DMS153 treated with DMSO at 0.1 percent for 48 hours (cell line): ENCODE results near the gene KCNJ6.
"Not testable (repeated sequence)": the region's sequence is repeated elsewhere in the genome, so short reads cannot be mapped to it uniquely, and the experiment has no call there.

Source experiments
- DNase-seq: peaks from one replicate; lab custom pipeline; 2025; ENCODE audit not compliant: unreplicated experiment; lab: John Stamatoyannopoulos, UW

KCNJ6 gene

DNA sequence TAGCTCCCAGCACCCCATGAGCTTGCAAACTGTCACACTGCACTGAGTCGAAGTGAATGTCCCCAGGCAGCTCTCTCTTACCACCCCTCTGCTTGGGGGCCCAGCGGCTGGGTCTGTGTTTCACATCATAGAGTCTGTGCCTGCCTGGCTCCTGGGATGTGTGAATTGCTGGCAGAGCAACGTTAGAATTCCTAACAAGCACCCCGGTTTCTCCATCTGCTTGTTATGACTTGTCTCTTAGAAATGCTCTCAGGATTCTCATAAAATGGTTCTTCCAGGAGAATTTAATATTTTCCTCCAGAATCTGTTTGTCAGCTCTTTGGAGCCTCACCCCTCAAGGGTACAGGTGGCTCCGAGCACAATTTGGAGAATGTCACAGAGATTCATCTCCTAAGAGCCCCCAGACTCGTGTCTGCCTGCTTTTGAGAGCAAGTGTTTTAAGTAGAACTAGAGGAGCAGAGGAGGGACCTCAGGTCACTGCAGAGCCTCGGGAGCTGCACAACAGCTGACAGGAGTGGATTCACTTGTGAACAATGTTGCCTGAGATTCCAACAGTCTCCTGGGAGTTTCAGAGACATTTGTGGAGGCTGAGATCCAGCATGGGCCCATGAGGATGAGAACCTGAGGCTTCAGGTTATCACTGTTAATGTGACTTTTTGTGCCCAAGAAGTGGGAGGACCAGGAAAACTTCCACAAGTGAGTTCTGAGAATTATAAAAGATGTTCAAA is 131.5 kb downstream of the KCNJ6 start:
- DNase-seq: no peak

DNA sequence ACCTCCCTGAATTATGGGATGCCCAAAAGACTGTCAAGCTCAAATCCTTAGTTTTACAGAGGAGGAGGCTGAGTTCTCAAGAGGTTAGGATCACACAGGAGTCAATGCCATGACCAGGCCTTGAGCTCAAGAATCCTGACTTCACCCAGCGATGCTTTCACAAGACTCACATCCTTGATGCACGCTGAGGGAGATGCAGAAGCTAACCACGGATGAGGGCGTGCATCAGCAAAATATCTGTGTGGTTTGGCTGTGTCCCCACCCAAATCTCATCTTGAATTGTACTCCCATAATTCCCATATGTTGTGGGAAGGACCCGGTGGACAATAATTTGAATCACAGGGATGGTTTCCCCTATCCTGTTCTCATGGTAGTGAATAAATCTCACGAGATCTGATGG is 133.2 kb downstream of the KCNJ6 start:
- DNase-seq: no peak

DNA sequence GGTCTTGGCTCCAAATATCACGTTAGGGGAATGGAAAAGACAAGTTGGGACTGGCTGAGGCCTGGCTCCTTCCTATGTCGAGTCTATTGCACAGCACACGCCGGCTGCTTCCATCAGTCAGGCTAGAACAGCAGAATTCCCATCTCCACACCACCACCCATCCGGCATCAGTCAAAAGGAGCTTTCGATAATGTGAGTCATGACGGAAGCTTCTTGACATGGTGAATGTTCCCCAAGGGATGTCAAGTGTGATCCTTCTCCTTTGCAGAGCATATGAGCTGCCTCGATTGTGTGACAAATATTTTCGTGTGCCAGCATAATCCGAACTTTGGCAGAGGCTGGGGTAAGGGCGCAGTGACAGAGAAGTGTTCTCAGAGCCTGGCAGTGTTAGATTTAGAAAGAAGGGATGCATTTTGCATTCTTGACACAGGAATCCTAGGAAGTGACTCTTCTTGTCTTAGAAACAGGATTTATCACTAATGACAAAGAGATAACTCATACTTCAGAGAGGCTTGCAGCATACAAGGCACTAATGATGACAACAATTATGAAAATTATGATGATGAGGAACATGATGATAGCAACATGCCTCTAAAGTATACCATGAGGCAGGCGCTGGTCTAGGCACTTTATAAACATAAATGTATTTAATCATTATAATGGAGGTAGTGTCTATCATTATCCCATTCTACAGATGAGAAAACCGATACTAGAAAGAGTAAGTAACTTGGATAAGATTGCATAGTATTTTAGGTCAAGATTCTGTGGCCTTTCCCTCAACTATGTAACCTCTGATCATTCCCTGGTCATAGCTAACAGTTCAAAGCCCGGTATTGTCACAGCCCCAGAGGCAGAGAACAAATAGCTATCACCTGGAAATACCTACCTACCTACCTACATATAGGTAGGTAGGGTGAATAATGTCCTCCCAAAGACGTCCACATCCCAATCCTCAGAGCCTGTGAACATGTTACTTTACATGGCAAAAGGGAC is 135.0 kb downstream of the KCNJ6 start:
- DNase-seq: no peak

DNA sequence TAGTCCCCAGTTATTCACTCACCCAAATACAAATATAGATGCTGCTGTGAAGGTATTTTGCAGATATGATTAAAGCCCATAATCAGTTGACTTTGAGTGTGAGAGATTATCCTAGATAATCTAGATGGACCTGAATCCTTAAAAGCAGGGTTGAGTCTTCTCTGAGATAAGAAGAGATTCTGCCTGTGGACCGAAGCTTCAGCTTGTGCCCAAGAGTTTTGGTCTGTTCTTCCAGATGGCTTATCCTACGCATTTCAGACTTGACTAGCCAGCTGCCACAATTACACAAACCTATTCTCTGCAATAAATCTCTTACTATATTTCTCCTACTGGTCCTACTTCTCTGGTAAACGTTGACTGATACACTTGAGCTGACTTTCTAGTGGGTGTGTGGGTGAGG is 145.1 kb downstream of the KCNJ6 start:
- no peak for DNase-seq

DNA sequence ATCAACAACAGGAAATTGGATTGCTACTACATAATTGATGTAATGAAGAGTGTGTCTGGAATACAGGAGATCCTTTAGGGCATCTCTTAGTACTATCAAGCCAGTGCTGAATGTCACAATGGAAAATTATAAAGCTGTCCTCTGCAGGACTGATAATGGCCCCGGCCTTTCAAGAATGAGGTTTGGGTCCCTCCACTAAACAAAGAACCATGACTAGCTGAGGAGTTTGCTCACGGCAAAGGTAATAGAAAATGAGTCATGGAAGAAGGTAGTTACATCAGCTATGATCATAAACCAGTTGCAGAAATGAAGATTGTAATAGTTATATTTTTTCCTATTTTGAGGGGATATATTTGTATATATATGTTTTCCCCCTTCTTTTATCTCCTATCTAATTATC is 145.8 kb downstream of the KCNJ6 start:
- no peak for DNase-seq

DNA sequence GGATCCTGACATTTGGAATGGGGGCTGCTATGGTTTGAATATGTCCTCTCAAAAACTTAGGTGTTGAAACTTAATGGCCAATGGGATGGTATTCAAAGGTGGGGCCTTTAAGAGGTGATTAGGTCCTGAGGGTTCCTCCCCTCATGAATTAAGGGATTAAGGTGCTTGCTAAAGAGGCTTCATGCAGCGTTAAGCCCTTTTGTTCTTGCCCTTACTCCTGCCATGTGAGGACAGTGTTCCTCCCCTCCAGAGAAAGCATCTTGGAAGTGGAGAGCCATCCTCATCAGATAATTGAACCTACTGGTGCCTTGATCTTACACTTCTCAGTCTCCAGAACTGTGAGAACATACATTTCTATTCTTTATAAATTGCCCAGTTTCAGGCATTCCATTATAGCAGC is 146.6 kb downstream of the KCNJ6 start:
- no peak for DNase-seq

DNA sequence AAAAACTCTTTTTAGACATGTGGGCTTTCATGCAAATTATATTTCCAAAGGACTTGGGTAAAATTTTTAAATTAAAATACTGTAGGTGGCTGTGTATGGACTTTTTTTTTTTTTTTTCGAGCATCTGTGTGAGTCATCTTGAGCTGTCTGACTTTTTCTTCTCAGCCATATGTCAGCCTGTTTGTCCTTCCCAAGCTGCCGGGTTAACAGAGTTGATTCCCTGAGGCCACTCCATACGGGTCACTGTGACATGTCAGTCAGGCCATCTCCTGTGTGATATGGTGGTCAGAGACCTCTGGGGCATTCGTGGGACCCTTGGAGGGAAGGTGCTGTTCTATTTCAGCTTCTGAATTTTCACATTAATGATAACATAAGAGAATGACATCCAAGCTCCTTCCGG is 148.3 kb downstream of the KCNJ6 start:
- DNase-seq: no peak

DNA sequence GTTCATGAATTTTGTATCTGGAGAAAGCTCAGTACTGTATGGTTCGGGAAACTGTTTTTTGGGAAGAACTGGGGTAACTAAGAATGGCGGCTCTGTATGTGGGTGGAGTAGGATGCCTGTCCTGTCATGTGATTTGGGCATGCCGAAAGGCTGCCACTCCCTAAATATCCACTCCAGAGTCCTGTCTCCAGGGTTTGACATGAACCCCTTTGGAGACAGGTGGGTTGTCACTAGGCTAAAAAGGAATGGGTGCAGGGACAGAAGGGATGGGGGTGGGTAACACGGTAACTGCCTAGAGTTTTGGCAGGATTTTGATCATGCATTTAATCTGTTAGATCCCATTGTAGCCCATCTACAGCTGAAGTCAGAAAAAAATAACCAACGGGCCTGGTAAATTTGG is 150.1 kb downstream of the KCNJ6 start:
- no peak for DNase-seq

DNA sequence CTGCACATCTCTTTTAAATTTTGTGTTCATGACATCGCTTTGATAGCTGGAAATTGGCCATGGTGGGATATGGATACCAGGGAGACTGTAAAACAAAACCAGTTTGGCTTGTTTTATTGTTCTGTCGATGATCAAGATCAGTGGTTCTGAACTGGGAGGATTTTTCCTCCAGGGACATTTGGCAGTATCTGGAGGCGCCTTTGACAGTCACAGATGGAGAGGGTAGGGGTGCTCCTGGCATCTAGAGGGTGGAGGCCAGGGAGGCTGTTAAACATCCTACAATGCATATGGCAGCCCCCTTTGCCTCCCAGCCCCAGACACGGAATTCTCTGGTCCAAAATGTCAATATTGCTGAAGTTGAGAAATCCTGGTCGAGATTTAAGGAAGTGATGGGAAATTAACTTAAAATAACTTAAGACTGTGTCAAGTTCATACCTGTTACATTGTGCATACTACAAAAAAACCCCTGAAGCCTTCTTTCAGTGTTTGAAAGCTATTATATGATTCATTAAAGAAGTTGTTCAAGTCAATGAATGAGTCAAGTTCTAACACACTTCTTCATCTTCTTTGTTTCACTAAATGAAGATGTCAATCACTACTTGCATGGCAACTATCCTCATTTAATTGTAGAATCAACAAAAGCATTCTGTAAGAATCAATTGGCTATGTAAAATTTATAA is 150.9 kb downstream of the KCNJ6 start:
- DNase-seq: no peak

DNA sequence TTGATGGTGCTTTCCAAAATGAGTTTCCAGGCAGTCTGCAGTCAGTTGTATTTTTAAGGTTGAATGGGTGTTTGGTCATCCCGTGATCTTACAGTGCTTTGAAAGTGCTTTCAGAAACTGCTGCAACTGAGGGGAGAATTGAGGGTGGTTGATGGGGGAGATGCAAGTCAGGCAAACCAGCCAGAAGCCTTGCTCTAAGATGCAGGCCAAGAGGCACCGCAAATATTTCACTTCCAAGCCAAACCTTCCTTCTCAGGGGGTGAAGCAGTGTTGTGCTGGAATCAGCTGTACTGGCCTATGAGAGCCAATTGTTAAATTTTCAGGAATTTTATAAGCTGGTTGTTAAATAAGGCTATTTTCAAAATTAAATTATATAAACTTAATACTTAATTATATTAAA is 151.6 kb downstream of the KCNJ6 start:
- no peak for DNase-seq

DNA sequence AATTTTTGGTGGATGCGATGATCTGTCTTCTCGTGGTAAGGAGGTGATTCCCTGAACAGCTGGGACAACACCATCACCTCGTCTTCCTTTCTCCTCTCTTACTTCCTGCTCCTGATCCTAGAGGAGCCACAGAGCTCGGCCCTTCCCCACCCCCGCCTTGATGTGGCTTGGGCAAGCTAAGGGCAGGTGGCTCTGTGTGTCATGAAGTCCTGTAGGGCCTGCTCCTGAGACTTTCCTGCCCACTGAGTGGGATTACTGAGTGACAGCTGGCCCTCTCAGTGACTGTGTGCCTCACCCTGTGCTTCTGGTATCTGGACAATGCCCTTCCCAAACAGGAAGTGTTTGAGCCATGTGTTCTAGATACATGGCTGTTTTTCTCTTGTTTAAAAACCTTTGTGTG is 153.0 kb downstream of the KCNJ6 start:
- no peak for DNase-seq

DNA sequence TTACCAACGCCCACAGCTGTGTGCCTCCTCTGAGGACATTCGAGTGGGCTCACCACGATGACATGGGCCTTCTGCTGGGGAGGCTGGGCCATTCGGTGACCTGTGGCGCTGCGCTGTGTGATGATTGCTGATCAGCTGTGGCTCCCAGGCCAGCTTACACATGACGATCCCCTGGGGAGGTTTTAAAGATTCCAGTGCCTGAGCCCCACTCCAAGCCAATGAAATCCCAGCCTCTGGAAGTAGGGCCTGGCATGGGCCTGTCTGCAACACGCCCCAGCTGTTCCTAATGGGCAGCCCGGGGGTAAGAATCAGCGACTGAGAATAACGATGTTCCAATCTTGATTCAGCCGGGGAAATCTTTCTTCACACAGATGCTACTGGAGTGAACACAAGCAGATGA is 153.7 kb downstream of the KCNJ6 start:
- DNase-seq: no peak

DNA sequence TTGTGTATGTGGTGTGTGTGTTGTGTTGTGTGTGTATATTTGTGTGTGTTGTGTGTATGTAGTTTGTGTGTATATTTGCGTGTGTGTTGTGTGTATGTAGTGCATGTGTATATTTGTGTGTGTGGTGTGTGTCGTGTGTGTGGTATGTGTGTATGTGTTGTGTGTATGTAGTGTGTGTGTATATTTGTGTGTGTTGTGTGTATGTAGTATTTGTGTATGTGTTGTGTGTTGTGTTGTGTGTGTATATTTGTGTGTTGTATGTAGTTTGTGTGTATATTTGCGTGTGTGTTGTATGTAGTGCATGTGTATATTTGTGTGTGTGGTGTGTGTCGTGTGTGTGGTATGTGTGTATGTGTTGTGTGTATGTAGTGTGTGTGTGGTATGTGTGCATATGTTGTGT is 154.9 kb downstream of the KCNJ6 start:
- not testable (repeated sequence) for DNase-seq

DNA sequence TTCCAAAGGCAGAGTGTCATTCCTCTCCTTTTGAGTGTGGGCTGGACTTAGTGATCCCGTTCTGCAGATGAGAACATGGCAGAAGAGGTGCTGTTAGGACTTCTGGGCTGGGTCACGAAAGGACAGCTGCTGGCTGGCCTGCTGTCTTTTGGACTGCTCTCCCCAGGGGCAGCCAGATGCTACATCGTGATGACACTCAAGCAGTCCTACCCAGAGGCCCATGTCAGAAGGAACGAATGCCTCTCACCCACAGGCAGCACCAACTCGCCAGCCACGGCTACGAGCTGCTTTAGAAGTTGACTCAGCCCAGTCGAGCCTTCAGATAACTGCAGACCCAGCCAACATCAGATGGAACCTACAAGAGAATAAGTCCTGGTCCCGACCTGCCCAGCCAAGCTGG is 156.5 kb downstream of the KCNJ6 start:
- no peak for DNase-seq

DNA sequence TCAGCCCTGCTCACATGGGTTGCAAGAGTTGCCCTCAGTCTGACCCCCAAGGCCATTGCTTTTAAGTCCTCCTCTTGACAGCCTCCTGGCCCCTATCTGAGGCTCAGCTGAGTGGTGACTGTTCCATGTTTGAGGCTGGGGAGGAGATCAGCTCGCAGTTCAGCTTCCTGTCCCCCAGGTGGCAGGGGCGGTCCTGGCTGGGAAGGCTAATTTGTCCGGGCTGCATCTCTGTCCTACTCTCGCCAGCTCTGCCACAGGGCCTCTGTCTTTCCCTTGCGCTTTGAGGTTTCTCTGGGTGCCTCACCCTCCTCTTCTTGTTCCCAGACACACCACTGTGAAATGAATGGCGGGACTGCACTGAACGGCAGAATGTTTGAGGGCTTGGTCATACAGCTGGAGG is 157.3 kb downstream of the KCNJ6 start:
- no peak for DNase-seq

DNA sequence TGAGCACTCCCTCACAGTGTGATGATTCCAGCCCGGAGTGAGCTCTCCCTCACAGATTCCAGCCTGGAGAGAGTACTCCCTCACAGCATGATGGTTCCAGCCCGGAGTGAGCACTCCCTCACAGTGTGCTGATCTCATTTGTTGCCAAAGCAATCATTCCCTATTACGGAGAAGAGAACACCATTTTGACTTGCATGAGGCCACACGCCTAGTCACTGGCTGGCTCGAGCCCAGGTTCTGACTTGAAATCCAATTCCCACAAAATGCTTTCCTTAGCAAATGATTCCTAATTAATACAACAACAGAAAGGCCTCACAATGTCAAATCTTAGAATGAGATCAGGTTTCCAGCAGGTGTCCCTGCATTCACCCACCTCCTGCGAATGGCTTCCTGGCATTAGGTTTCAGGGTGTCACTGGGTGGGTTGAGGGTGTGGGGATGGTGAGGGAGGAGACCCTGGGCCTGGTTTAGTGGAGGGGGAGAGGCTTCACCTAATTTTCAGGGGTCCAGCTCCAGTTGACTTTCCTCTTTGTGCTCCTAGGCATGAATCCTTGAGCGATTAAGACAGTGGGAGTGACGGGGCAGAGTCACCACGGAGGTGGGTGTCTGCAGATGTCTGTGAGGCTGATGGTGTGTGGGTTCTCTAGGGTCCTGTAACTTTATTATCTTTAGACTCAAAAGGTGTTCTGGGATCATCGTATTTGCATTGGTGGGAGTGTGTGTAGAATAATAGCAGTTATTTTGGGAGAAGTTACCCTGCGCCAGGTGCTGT is 158.5 kb downstream of the KCNJ6 start:
- DNase-seq: no peak

DNA sequence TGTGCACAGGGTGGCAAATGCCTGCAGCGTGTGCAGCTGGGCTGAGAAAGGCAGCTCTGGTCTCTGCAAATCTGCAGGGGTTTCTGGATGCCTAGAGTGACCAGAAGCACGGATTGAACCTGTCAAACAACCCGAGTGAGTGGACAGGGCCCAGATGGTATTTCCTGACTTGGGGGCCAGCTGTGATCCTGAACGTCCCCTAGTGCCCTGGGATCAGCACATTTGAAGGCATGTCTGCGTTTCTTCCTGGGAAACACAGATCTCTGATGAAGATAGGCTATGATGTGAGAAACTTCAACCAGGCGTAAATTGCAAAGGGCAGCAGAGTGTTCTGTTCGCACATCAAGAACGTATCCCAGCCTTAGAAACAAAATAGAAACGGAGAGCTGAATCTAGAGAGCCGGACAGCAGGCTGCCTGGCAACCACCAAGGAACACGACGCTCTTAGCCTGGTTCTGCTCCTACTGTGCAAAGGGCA is 163.1 kb downstream of the KCNJ6 start:
- DNase-seq: no peak

DNA sequence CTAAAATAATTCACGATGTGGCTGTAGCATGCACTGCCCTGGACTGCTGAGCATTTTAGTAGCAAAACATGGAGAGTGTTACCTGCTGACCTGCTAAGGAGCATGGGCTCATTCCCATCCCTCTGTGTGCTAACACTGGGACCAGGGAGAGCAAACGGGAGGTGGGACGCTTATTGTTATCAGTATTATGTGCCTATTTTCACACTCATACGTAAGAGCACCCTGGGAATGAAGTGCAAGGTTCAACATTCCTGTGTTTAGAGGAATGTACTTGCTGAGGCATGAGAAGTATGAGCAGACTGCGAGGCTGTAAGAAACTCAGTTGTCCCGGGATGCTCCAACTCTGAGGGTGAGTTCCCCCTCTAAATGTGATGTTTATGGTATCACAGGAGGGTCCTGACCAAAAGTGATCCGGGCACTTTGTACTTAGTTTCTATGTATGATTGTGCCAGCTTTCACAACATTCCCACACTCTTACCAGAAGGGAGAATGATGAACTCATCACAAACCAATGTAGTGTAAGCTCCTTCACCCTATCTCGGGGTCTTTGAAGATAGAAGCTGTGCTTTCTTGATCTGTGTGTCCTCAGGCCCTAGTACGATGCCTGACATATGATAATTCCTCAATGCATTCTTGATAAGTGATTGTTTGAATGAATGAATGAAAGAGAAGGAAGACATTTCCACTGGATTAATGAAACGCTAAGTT is 164.8 kb downstream of the KCNJ6 start:
- no peak for DNase-seq

DNA sequence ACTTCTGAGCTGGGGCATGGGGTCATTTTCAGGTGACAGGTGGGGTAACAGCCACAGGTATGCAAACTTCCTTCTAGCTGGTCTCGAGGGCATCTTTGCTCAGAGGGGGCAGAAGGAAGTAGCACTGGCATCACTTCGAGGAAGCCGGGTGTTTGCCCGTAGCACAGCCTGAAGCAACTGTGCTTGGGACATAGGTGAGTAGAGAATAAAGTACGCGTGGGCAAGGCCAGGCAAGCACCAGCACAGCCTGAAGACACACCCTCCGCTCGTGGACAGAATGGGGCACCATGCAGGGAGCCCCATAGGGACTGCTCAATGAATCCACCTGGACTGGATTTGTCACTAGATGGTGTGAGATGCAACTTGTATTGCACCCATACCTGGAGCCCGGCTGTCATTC is 167.1 kb downstream of the KCNJ6 start:
- no peak for DNase-seq

DNA sequence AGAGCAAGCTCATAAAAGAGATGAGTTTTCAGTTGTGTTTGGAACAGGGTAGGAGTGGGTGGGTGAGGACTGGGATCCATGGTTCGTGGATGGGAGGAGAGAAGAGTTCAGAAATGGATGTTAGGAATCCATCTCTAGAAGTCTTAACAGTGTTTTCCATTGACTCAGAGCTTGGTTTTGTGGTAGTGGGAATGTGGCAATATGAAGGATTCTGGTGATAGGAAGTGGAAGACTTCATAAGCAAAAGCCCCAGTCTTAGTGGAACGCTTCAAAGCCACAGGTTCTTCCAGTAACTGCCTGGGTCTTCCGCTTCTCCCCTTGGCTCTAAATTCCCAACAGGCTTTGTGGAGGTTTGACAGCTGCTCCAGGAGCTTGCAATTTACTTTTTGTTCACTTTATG is 167.9 kb downstream of the KCNJ6 start:
- DNase-seq: no peak
